HG02759 (cell line): ENCODE measurements around the gene NR3C2.

ENCODE experiments used
- ATAC-seq: cut with Tn5 transposase; IDR thresholded peaks from one replicate; pipeline ENCODE4 v1.9.1; 2021; ENCODE audit warnings: mild to moderate bottlenecking, moderate library complexity; ENCODE audit not compliant: unreplicated experiment

The NR3C2 gene

GRCh38 chr4:148373093-148373492 is 69.1 kb downstream of the NR3C2 start:
- ATAC-seq, result no peak

- no peak for ATAC-seq
Observed at GRCh38 chr4:148369919-148370318, 72.3 kb downstream of the NR3C2 start.

GRCh38 chr4:148367756-148368155 is 74.5 kb downstream of the NR3C2 start:
- ATAC-seq, result no peak

GRCh38 chr4:148366251-148366650 is 76.0 kb downstream of the NR3C2 start:
- ATAC-seq, result no peak

GRCh38 chr4:148364525-148364924 is 77.7 kb downstream of the NR3C2 start:
- no peak for ATAC-seq

- no peak for ATAC-seq
Observed at GRCh38 chr4:148359769-148360168, 82.4 kb downstream of the NR3C2 start.

- ATAC-seq, result no peak
Observed at GRCh38 chr4:148355442-148356123, 86.6 kb downstream of the NR3C2 start.

- ATAC-seq, result no peak
Observed at GRCh38 chr4:148354186-148354585, 88.0 kb downstream of the NR3C2 start.

GRCh38 chr4:148353571-148353970 is 88.6 kb downstream of the NR3C2 start:
- ATAC-seq, result no peak

GRCh38 chr4:148349153-148349552 is 93.1 kb downstream of the NR3C2 start:
- no peak for ATAC-seq

- ATAC-seq, result no peak
Observed at GRCh38 chr4:148346657-148347056, 95.6 kb downstream of the NR3C2 start.

- ATAC-seq, result no peak
Observed at GRCh38 chr4:148345509-148345908, 96.7 kb downstream of the NR3C2 start.

GRCh38 chr4:148344941-148345340 is 97.3 kb downstream of the NR3C2 start:
- ATAC-seq, result no peak

- no peak for ATAC-seq
Observed at GRCh38 chr4:148344352-148344751, 97.9 kb downstream of the NR3C2 start.

GRCh38 chr4:148341980-148342800 is 100.0 kb downstream of the NR3C2 start:
- ATAC-seq, result no peak

GRCh38 chr4:148335133-148335532 is 107.1 kb downstream of the NR3C2 start:
- ATAC-seq, result no peak

- ATAC-seq, result no peak
Observed at GRCh38 chr4:148333265-148333664, 108.9 kb downstream of the NR3C2 start.

GRCh38 chr4:148332486-148332885 is 109.7 kb downstream of the NR3C2 start:
- no peak for ATAC-seq

GRCh38 chr4:148330724-148331123 is 111.5 kb downstream of the NR3C2 start:
- ATAC-seq, result no peak

GRCh38 chr4:148330161-148330560 is 112.1 kb downstream of the NR3C2 start:
- ATAC-seq, result no peak

- no peak for ATAC-seq
Observed at GRCh38 chr4:148329751-148330150, 112.5 kb downstream of the NR3C2 start.

- no peak for ATAC-seq
Observed at GRCh38 chr4:148327683-148328082, 114.5 kb downstream of the NR3C2 start.
